ENCODE measurements around the gene C2orf76. TPM values are rescaled to one million over a fixed set of nuclear protein-coding genes. Genes with fewer than 3 reads are reported as not detected.
A peak's percentile ranks its signal among the peaks of the same experiment; 100 is the strongest.
"Not testable (repeated sequence)": the region's sequence is repeated elsewhere in the genome, so short reads cannot be mapped to it uniquely, and the experiment has no call there.

C2orf76 gene
- total RNA-seq, 2 experiments from 2014 or later = 15.4 to 17.7 TPM

DNA sequence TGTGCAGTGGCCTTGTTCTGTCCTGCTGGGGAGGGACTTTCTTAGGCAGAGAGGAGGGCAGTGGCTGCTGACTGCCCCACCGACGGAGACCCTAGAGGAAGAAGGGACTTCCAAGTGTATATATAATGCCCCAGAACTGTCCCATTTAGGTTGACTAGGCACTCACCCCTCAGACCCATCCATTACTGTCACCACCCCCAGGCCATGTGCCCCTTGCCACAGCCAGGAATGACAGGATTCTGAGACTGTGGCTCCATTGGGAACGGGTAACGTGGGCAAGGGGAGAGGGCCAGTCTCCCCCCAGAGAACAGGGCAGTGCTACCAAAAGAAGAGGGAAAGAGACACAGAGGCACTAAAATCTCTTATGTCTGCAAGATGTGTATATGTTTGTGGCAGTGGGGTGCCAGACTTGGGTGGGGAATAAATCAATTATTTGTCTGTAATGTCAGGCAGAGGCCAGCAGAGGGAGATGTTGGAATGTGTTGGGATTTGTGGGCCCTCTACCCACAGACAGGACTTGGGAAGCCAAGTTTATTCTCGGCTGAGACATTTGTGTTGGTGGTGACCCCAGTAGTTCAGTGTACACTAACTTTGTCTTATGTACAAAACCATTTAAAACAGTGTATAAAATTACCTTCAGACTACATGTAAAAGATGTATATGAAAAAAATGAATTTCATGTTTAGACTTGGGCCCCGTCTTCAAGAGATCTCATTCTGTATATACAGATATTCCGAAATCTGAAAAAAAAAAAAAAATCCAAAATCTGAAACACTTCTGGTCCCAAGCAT, 41.0 kb upstream of the C2orf76 start:
- no peak for TF ChIP-seq EZH2phosphoT487 (IDR thresholded peaks at IDR 0.05; ENCODE audit: borderline replicate concordance, low read depth, low read length)
- TF ChIP-seq, protein P1, sequence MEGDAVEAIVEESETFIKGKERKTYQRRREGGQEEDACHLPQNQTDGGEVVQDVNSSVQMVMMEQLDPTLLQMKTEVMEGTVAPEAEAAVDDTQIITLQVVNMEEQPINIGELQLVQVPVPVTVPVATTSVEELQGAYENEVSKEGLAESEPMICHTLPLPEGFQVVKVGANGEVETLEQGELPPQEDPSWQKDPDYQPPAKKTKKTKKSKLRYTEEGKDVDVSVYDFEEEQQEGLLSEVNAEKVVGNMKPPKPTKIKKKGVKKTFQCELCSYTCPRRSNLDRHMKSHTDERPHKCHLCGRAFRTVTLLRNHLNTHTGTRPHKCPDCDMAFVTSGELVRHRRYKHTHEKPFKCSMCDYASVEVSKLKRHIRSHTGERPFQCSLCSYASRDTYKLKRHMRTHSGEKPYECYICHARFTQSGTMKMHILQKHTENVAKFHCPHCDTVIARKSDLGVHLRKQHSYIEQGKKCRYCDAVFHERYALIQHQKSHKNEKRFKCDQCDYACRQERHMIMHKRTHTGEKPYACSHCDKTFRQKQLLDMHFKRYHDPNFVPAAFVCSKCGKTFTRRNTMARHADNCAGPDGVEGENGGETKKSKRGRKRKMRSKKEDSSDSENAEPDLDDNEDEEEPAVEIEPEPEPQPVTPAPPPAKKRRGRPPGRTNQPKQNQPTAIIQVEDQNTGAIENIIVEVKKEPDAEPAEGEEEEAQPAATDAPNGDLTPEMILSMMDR (conservative IDR thresholded peaks at IDR 0.05; ENCODE audit: low read length) = peak; percentile 85
- no TSS peak for BruUV-seq (replicated peaks)
- POLR2A ChIA-PET = interaction anchor here (0.7 kb wide), 1 partner anchor 209 kb away, joined by 3 read pairs; no protein-coding TSS in a partner anchor
- H2AFZ ChIP-seq (ENCODE audit: low read length) = no peak overlapping the region
- no peaks in the 10 kb centered on the region for H3K9me2 ChIP-seq (ENCODE audit: insufficient read depth, low read length)
- no peak overlapping the region for H3K4me2 ChIP-seq (ENCODE audit: low read length)
- peak; percentile 73 for DNase-seq (ENCODE audit: low spot score)
- no peak overlapping the region for H3K4me3 ChIP-seq (ENCODE audit: low read depth, low read length, poor library complexity, severe bottlenecking)
- peaks cover 21% of the 10 kb centered on the region for H3K4me1 ChIP-seq (ENCODE audit: insufficient read depth, low read length, poor library complexity, severe bottlenecking)
- no peaks in the 10 kb centered on the region for H3K36me3 ChIP-seq (ENCODE audit: insufficient read depth, low read length)
- CTCF ChIA-PET (ENCODE audit: unreplicated experiment) = no interaction called here
- intact Hi-C loops (cut with micrococcal nuclease; ENCODE audit: unreplicated experiment) = loop anchor here (1.0 to 5.0 kb wide), 3 partner anchors 69 to 255 kb away; no protein-coding TSS in a partner anchor
- no peaks in the 10 kb centered on the region for H3K79me2 ChIP-seq (ENCODE audit: insufficient read depth, low read depth, low read length)
- no peaks in the 10 kb centered on the region for H4K20me1 ChIP-seq (ENCODE audit: insufficient read depth, low read length)
- no peaks in the 10 kb centered on the region for H3K9me3 ChIP-seq (ENCODE audit: low read length)
- no peak overlapping the region for H3K27ac ChIP-seq (ENCODE audit: low read depth, low read length, poor library complexity, severe bottlenecking)

DNA sequence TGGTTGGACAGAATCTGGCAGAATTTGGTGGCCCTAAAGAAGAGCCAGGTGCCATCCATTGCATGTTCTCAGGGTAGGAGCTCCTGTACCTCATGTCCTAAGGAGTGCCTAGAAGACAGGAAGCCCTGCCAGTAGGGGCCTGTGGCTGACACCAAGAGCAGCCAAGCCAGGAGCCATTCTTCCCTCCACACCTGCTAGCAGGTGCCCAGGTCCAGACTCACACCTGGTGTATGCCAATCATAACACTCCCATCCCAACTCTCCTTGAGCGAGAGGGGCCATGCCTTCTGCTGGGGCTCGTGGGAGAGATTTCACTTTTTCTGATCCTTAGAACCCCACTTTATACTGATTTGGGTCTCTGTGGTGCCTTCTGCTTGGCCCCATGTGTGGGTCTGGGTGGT, 38.5 kb upstream of the C2orf76 start:
- Histone ChIP-seq H4K20me1 (ENCODE audit: insufficient read depth, low read length) (no peaks in the 10 kb centered on the region), H3K27ac (ENCODE audit: low read depth, low read length, poor library complexity, severe bottlenecking) (no peak overlapping the region), H3K4me2 (ENCODE audit: low read length) (no peak overlapping the region), H3K36me3 (ENCODE audit: insufficient read depth, low read length) (no peaks in the 10 kb centered on the region), H3K79me2 (ENCODE audit: insufficient read depth, low read depth, low read length) (no peaks in the 10 kb centered on the region), H3K9me3 (ENCODE audit: low read length) (no peaks in the 10 kb centered on the region), H3K4me3 (ENCODE audit: low read depth, low read length, poor library complexity, severe bottlenecking) (no peak overlapping the region), H3K9me2 (ENCODE audit: insufficient read depth, low read length) (no peaks in the 10 kb centered on the region), H2AFZ (ENCODE audit: low read length) (no peak overlapping the region), H3K4me1 (ENCODE audit: insufficient read depth, low read length, poor library complexity, severe bottlenecking) (peaks cover 24% of the 10 kb centered on the region)
- DNase-seq (ENCODE audit: low spot score) = no peak
- intact Hi-C loops (cut with micrococcal nuclease; ENCODE audit: unreplicated experiment) = loop anchor here (5.0 kb wide), 1 partner anchor 257 kb away; no protein-coding TSS in a partner anchor
- CTCF ChIA-PET (ENCODE audit: unreplicated experiment) = interaction anchor here (1.2 kb wide), 1 partner anchor 71 kb away, joined by 3 read pairs; no protein-coding TSS in a partner anchor
- POLR2A ChIA-PET = interaction anchor here (0.6 kb wide), 1 partner anchor 568 kb away, joined by 7 read pairs; no protein-coding TSS in a partner anchor
- no TSS peak for BruUV-seq (replicated peaks)
- TF ChIP-seq, protein P1 (conservative IDR thresholded peaks at IDR 0.05; ENCODE audit: low read length) = no peak
- TF ChIP-seq EZH2phosphoT487 (IDR thresholded peaks at IDR 0.05; ENCODE audit: borderline replicate concordance, low read depth, low read length) = no peak

DNA sequence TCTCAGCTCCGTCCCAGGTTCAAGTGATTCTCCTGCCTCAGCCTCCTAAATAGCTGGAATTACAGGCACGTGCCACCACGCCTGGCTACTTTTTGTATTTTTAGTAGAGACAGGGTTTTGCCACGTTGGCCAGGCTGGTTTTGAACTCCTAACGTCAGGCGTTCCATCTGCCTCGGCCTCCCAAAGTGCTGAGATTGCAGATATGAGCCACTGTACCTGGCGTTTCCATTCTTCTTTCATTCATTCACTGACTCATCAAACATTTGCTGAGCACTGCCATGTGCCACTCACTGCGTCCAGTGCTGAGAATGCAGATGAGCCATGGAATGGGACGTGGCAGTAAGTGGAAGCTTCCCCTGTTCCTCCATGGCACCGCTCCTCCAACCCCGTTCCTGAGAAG, 37.0 kb upstream of the C2orf76 start:
- H3K79me2 ChIP-seq (ENCODE audit: insufficient read depth, low read depth, low read length); H3K4me2 ChIP-seq (ENCODE audit: low read length); H3K9me2 ChIP-seq (ENCODE audit: insufficient read depth, low read length); H3K9me3 ChIP-seq (ENCODE audit: low read length); CTCF ChIA-PET (ENCODE audit: unreplicated experiment); H3K36me3 ChIP-seq (ENCODE audit: insufficient read depth, low read length); H3K4me3 ChIP-seq (ENCODE audit: low read depth, low read length, poor library complexity, severe bottlenecking); H3K27ac ChIP-seq (ENCODE audit: low read depth, low read length, poor library complexity, severe bottlenecking); BruUV-seq (replicated peaks); H2AFZ ChIP-seq (ENCODE audit: low read length); intact Hi-C loops (cut with micrococcal nuclease; ENCODE audit: unreplicated experiment); H4K20me1 ChIP-seq (ENCODE audit: insufficient read depth, low read length); DNase-seq (ENCODE audit: low spot score): not testable (repeated sequence)
- POLR2A ChIA-PET = interaction anchor here (0.7 kb wide), 1 partner anchor 13 kb away, joined by 3 read pairs; no protein-coding TSS in a partner anchor
- H3K4me1 ChIP-seq (ENCODE audit: insufficient read depth, low read length, poor library complexity, severe bottlenecking) = peaks cover 19% of the 10 kb centered on the region
